Uterus (tissue), 2 donors: ENCODE measurements around the gene RIMKLB.

Source experiments
- CTCF ChIP-seq, 4 experiments: fragments of 200-600 bp in 2 of 4; fragments of 450-650 bp in 2 of 4; sonication (generic) in 2 of 4; IDR thresholded peaks; one replicate each; pipeline ENCODE4 v1.5.1; 2016 to 2019; ENCODE audit warnings: antibody characterized with exemption in 4 of 4, mild to moderate bottlenecking in 2 of 4, moderate library complexity in 1 of 4
- POLR2A ChIP-seq, 2 donors: fragments of 450-650 bp; IDR thresholded peaks; one replicate each; pipeline ENCODE4 v1.6.1; 2016; ENCODE audit warnings: antibody characterized with exemption in 2 of 2, mild to moderate bottlenecking in 1 of 2, moderate library complexity in 1 of 2

GRCh38 chr12:8828257-8829124, 130.7 kb downstream of the RIMKLB start:
- TF ChIP-seq CTCF (IDR thresholded peaks at IDR 0.05) (no peak), POLR2A (IDR thresholded peaks at IDR 0.05) (no peak)
